H1 (cell line): ENCODE results near the gene TCEANC.

ENCODE experiments used
- ASH2L ChIP-seq: fragments of 200-600, 300-600 bp; sonication (generic); IDR thresholded peaks from one replicate; pipeline ENCODE4 v1.7.1; 2017; ENCODE audit warnings: low read length
- ATF2 ChIP-seq: IDR thresholded peaks from 2 replicates; pipeline ENCODE4 v1.6.1; 2012; ENCODE audit warnings: low read length, inconsistent platforms
- BRCA1 ChIP-seq: IDR thresholded peaks from 2 replicates; pipeline ENCODE4 v1.6.1; 2012; ENCODE audit warnings: low read depth, low read length, improper control_type of control experiment
- CREB1 ChIP-seq: IDR thresholded peaks from 2 replicates; pipeline ENCODE4 v1.6.1; 2012; ENCODE audit warnings: inconsistent platforms
- POLR2A ChIP-seq, 2 experiments: IDR thresholded peaks; 1 replicate in 1 of 2; 2 replicates in 1 of 2; pipeline ENCODE4 v1.6.1; 2011; ENCODE audit warnings: low read depth in 2 of 2, low read length in 2 of 2, mild to moderate bottlenecking in 2 of 2; ENCODE audit errors: control extremely low read depth in 1 of 2
- POLR2AphosphoS5 ChIP-seq: IDR thresholded peaks from 2 replicates; pipeline ENCODE4 v1.6.1; 2011; ENCODE audit warnings: low read depth, low read length
- SIN3A ChIP-seq, 2 experiments: IDR thresholded peaks in 1 of 2; conservative IDR thresholded peaks in 1 of 2; 2 replicates each; pipeline ENCODE4 v1.6.1; 2011 to 2012; ENCODE audit warnings: low read length in 2 of 2, improper control_type of control experiment in 1 of 2, low read depth in 1 of 2, mild to moderate bottlenecking in 1 of 2
- SP2 ChIP-seq: IDR thresholded peaks from 2 replicates; pipeline ENCODE4 v1.6.1; 2012; ENCODE audit warnings: mild to moderate bottlenecking, low read length, inconsistent platforms
- SRF ChIP-seq: IDR thresholded peaks from 2 replicates; pipeline ENCODE4 v1.6.1; 2011; ENCODE audit warnings: mild to moderate bottlenecking, low read depth, low read length, moderate library complexity
- TF ChIP-seq, protein P1 (sequence below), 3 experiments: IDR thresholded peaks; 1 replicate in 2 of 3; 2 replicates in 1 of 3; pipeline versions ENCODE4 v1.5.1 to v1.6.1; 2011; ENCODE audit warnings: low read length in 3 of 3, mild to moderate bottlenecking in 3 of 3, inconsistent platforms in 2 of 3, low read depth in 1 of 3, moderate library complexity in 1 of 3; ENCODE audit not compliant: insufficient read depth in 1 of 3; ENCODE audit errors: control extremely low read depth in 1 of 3

- TF ChIP-seq SIN3A (conservative IDR thresholded peaks at IDR 0.05 in 1 of 2, IDR thresholded peaks at IDR 0.05 in 1 of 2; ENCODE audit: low read depth in 1 of 2, low read length in 2 of 2), result no peak
- no peak for TF ChIP-seq SP2
- TF ChIP-seq, protein P1, sequence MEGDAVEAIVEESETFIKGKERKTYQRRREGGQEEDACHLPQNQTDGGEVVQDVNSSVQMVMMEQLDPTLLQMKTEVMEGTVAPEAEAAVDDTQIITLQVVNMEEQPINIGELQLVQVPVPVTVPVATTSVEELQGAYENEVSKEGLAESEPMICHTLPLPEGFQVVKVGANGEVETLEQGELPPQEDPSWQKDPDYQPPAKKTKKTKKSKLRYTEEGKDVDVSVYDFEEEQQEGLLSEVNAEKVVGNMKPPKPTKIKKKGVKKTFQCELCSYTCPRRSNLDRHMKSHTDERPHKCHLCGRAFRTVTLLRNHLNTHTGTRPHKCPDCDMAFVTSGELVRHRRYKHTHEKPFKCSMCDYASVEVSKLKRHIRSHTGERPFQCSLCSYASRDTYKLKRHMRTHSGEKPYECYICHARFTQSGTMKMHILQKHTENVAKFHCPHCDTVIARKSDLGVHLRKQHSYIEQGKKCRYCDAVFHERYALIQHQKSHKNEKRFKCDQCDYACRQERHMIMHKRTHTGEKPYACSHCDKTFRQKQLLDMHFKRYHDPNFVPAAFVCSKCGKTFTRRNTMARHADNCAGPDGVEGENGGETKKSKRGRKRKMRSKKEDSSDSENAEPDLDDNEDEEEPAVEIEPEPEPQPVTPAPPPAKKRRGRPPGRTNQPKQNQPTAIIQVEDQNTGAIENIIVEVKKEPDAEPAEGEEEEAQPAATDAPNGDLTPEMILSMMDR (IDR thresholded peaks at IDR 0.05; ENCODE audit: control extremely low read depth in 1 of 3, insufficient read depth in 1 of 3, low read depth in 1 of 3, low read length in 3 of 3), result no peak
- no peak for TF ChIP-seq POLR2AphosphoS5
- TF ChIP-seq CREB1, result no peak
- no peak for TF ChIP-seq ATF2
- TF ChIP-seq POLR2A (IDR thresholded peaks at IDR 0.05; ENCODE audit: control extremely low read depth in 1 of 2, low read depth in 2 of 2, low read length in 2 of 2), result no peak
- TF ChIP-seq SRF, result no peak
- TF ChIP-seq ASH2L, result no peak
- TF ChIP-seq BRCA1, result no peak
Observed at GRCh38 chrX:13638021-13638420, 14.9 kb upstream of the TCEANC start.
